Body of pancreas (tissue), 4 donors: ENCODE measurements around the gene PHTF2. TPM values are rescaled to one million over a fixed set of nuclear protein-coding genes. Genes with fewer than 3 reads are reported as not detected.

Experiments used
- ATAC-seq: fragments of 150-250 bp; one replicate; pipeline ENCODE4 v1.9.1; 2016
- DNase-seq, 4 donors: peaks; one replicate each; pipeline ENCODE4 v3.0.0-alpha.2; 2019
- H3K27ac ChIP-seq, 4 donors: fragments of 200-600 bp; sonication (generic); 1 replicate in 3 of 4; 2 replicates in 1 of 4; pipeline versions ENCODE4 v1.5.1 to v1.6.1; 2016 to 2019; ENCODE audit warnings: mild to moderate bottlenecking in 1 of 4, mixed read lengths in 1 of 4, moderate library complexity in 1 of 4
- H3K27me3 ChIP-seq, 2 donors: fragments of 200-600 bp; sonication (generic); one replicate each; pipeline ENCODE4 v1.6.0; 2016; ENCODE audit warnings: mild to moderate bottlenecking in 1 of 2
- H3K36me3 ChIP-seq, 2 donors: fragments of 200-600 bp; sonication (generic); replicated peaks in 1 of 2; 2 replicates each; pipeline ENCODE4 v1.5.1; 2016; ENCODE audit warnings: low read depth in 2 of 2; ENCODE audit not compliant: insufficient read depth in 1 of 2
- H3K4me1 ChIP-seq: fragments of 200-600 bp; sonication (generic); one replicate; pipeline ENCODE4 v1.6.0; 2016
- H3K4me3 ChIP-seq, 2 donors: fragments of 200-600 bp; sonication (generic); 1 replicate in 1 of 2; 2 replicates in 1 of 2; pipeline ENCODE4 v1.5.1; 2016 to 2019
- H3K9me3 ChIP-seq, 3 donors: fragments of 200-600 bp; sonication (generic); 1 replicate in 2 of 3; 2 replicates in 1 of 3; pipeline ENCODE4 v1.5.1; 2016
- POLR2A ChIP-seq, 3 donors: fragments of 450-650 bp; IDR thresholded peaks; one replicate each; pipeline ENCODE4 v1.6.1; 2016; ENCODE audit warnings: antibody characterized with exemption in 3 of 3, mild to moderate bottlenecking in 2 of 3
- WGBS, 2 donors: methylation state at CpG; one replicate each; pipeline ENCODE4 v1.1.5; 2017; 5-methylcytosine and 5-hydroxymethylcytosine counted together
- intact Hi-C: fragments of 100-400 bp; cut with DNase I; formaldehyde crosslinking; loops from one replicate; pipeline ENCODE4 v1.15.1; 2023
- total RNA-seq, 2 donors: library from RNA; depleted of rRNA; stranded (reverse); fragments of >200 nt; gene quantifications; one replicate each; pipeline ENCODE4 v1.1.0, GENCODE V29; 2016
- TF ChIP-seq, protein P1 (sequence below), 7 experiments: fragments of 450-650 bp in 4 of 7; fragments of 200-600 bp in 3 of 7; sonication (generic) in 3 of 7; IDR thresholded peaks; one replicate each; pipeline ENCODE4 v1.5.1; 2016 to 2019; ENCODE audit warnings: antibody characterized with exemption in 7 of 7

The PHTF2 gene
- total RNA-seq, 2 donors from 2014 or later: 7.9 to 9.6 TPM

DNA sequence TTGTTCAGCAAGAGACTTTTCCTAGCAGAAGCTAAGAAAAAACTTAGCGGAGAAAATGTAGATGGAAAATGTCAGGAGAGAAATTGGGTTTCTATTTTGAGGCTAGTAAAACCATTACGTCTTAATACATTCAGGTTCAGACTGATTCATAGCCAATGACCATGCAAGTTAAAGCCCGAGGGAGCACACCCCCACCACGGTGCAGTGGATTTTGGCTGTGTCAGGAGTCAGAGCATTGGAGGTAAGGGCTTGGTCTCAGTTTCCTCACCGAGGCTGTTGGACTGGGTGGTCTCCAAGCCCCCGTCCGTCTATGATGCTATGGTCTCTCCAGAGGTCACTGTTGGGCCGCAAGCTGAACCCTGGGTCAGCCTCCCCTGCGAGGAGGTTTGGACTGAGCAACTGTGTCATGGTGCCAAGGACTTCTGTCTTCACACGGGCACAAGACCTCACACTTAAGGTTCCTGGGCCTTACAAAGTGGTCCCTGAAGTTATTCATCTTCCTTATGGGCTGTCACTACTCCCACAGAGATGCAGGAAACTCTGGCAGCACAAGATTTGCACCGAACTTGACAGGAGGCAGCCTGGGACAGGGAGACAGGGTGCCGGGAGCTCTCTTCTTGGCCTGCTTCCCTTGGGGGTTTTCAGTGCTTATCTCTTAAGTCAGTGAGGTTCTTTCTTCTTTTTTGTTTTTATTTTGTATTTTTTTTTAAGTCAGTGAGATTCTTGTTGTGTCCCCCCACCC, 186.8 kb downstream of the PHTF2 start:
- H3K4me1 ChIP-seq: no peaks in the 10 kb centered on the region
- 67 to 84% methylated on average over 7 to 12 of the region's 12 CpGs for WGBS, 2 donors
- no peaks in the 10 kb centered on the region for H3K27me3 ChIP-seq
- no peaks in the 10 kb centered on the region for H3K9me3 ChIP-seq
- ATAC-seq: peak; percentile 21
- intact Hi-C loops: no loop called here
- no peaks in the 10 kb centered on the region for H3K36me3 ChIP-seq
- no peak for DNase-seq
- no peak overlapping the region for H3K4me3 ChIP-seq
- no peak overlapping the region for H3K27ac ChIP-seq
- TF ChIP-seq, protein P1, sequence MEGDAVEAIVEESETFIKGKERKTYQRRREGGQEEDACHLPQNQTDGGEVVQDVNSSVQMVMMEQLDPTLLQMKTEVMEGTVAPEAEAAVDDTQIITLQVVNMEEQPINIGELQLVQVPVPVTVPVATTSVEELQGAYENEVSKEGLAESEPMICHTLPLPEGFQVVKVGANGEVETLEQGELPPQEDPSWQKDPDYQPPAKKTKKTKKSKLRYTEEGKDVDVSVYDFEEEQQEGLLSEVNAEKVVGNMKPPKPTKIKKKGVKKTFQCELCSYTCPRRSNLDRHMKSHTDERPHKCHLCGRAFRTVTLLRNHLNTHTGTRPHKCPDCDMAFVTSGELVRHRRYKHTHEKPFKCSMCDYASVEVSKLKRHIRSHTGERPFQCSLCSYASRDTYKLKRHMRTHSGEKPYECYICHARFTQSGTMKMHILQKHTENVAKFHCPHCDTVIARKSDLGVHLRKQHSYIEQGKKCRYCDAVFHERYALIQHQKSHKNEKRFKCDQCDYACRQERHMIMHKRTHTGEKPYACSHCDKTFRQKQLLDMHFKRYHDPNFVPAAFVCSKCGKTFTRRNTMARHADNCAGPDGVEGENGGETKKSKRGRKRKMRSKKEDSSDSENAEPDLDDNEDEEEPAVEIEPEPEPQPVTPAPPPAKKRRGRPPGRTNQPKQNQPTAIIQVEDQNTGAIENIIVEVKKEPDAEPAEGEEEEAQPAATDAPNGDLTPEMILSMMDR (IDR thresholded peaks at IDR 0.05): no peak
- TF ChIP-seq POLR2A (IDR thresholded peaks at IDR 0.05): no peak

DNA sequence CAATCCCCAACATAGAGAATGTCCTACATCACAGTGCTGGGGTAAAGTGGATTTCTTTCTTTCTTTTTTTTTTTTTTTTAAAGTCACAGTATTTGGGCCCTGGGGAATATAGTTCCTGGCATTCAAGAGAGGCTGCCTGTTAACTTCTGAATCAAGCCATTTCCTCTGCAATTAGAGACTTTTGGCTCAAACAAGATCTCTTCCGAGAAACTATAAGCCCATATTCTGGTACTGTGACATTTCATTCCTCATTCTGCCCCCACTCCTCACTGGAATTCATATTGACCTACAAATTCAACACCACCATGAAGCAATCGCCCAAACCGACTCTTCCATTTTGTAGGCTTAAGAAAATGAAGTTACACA, 187.4 kb downstream of the PHTF2 start:
- no peaks in the 10 kb centered on the region for H3K36me3 ChIP-seq
- no peaks in the 10 kb centered on the region for H3K9me3 ChIP-seq
- ATAC-seq (no peak), DNase-seq (no peak)
- H3K27ac ChIP-seq: no peak overlapping the region
- intact Hi-C loops: no loop called here
- H3K4me3 ChIP-seq: no peak overlapping the region
- 65 to 76% methylated on average over 3 of the region's 3 CpGs for WGBS, 2 donors
- H3K27me3 ChIP-seq: no peaks in the 10 kb centered on the region
- no peak for TF ChIP-seq POLR2A (IDR thresholded peaks at IDR 0.05)
- TF ChIP-seq, protein P1 (IDR thresholded peaks at IDR 0.05): no peak
- no peaks in the 10 kb centered on the region for H3K4me1 ChIP-seq

DNA sequence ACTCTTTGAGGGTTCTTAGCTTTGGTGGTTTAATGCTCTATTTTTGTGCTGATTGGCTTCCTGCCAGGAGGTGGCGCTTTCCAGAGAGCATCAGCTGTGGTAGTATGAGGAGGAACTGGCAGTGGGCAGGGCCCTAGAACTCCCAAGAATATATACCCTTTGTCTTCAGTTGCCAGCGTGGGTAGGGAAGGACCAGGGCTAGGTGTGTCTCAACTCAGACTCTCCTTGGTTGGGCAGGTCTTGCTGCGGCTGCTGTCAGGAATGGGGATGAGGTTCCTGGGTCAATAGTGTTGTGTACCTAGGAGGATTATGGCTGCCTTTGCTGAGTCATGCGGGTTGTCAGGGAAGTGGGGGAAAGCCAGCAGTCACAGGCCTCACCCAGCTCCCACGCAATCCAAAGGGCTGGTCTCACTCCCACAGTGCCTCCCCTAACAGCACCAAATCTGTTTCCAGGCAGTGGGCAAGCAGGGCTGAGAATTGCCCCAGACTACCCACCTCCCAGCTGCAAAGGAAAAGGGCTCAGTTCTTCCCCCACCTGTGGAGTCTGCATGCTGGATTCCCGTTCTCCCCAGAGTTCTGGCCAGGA, 191.5 kb downstream of the PHTF2 start:
- TF ChIP-seq, protein P1 (IDR thresholded peaks at IDR 0.05): no peak
- TF ChIP-seq POLR2A (IDR thresholded peaks at IDR 0.05): no peak
- Histone ChIP-seq H3K4me1 (no peaks in the 10 kb centered on the region), H3K4me3 (no peak overlapping the region), H3K36me3 (no peaks in the 10 kb centered on the region), H3K9me3 (no peaks in the 10 kb centered on the region), H3K27me3 (no peaks in the 10 kb centered on the region), H3K27ac (no peak overlapping the region)
- ATAC-seq: no peak
- WGBS, 2 donors: 69 to 78% methylated on average over 6 of the region's 6 CpGs
- DNase-seq: peak in 1 of 4 donors; percentile 9
- intact Hi-C loops: no loop called here

DNA sequence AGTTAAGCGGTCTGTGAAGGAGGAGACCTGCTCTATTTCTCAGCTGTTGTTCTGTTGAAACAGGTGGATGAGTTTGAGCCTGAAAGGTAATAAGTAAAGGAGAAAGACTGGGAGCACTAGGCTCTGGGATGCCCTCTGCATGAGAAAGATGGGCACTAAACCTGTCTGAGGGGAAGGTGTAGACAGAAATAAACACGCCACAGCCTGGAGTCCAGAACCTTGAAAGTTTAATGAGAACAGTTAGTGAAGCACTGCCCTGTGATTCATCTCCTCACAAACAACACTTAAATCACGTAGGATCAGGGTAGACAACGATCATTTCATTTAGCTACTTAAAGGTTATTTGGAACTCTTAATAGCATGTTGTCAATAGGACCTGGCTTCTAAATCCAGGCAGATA, 193.1 kb downstream of the PHTF2 start:
- H3K9me3 ChIP-seq: no peaks in the 10 kb centered on the region
- H3K4me1 ChIP-seq: no peaks in the 10 kb centered on the region
- WGBS, 2 donors: 84 to 87% methylated on average over 4 of the region's 4 CpGs
- DNase-seq: no peak
- intact Hi-C loops: no loop called here
- H3K4me3 ChIP-seq: no peak overlapping the region
- TF ChIP-seq POLR2A (IDR thresholded peaks at IDR 0.05): no peak
- TF ChIP-seq, protein P1 (IDR thresholded peaks at IDR 0.05): no peak
- no peaks in the 10 kb centered on the region for H3K27me3 ChIP-seq
- no peak for ATAC-seq
- no peak overlapping the region for H3K27ac ChIP-seq
- H3K36me3 ChIP-seq: no peaks in the 10 kb centered on the region

DNA sequence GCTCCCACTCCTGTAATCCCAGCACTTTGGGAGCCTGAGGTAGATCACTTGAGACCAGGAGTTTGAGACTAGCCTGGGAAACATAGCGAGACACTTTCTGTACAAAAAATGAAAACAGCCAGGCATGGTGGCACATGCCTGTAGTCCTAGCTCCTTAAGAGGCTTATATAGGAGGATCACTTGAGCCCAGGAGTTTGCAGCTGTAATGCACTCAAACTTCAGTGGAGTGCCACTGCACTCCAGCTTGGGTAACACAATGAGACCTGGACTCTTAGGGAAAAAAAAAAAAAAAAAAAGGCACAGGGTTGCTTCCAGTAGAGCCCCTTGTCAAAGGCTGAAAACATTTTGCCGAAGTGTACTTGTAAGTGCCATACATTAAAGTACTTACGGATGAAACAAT, 195.3 kb downstream of the PHTF2 start:
- Histone ChIP-seq H3K4me3 (no peak overlapping the region), H3K27me3 (no peaks in the 10 kb centered on the region), H3K36me3 (no peaks in the 10 kb centered on the region), H3K4me1 (no peaks in the 10 kb centered on the region), H3K9me3 (no peaks in the 10 kb centered on the region), H3K27ac (no peak overlapping the region)
- 89 to 93% methylated on average over 3 of the region's 3 CpGs for WGBS, 2 donors
- DNase-seq: no peak
- TF ChIP-seq, protein P1 (IDR thresholded peaks at IDR 0.05): no peak
- TF ChIP-seq POLR2A (IDR thresholded peaks at IDR 0.05): no peak
- intact Hi-C loops: no loop called here
- ATAC-seq: no peak
